GM19099 (cell line): ENCODE results near the gene EVL.

Experiments used
- POLR2A ChIP-seq: IDR thresholded peaks from 3 replicates; pipeline ENCODE4 v1.6.1; 2011; ENCODE audit warnings: low read depth; ENCODE audit not compliant: insufficient read length; ENCODE audit errors: extremely low read depth

Gene EVL

DNA sequence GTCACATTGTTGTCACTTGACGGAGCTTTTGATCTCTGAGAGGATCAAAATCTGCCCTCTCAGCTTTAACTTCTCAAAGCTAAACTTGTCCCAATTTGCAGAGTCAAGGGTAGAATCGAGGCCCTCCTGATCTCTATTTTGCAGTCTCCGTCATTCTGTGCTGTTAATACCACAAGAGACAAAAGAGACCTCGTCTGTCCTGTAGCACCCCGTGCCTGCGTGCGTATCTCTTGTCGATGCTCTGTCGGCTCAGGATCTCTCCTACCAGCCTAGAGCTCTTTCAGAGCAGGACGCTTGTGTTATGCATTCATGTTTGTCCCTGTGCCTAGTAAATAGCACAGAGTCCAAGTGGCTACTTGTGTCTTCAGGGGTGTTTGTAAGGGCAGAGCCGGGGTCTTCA, 5.1 kb downstream of the EVL start:
- no peak for TF ChIP-seq POLR2A

DNA sequence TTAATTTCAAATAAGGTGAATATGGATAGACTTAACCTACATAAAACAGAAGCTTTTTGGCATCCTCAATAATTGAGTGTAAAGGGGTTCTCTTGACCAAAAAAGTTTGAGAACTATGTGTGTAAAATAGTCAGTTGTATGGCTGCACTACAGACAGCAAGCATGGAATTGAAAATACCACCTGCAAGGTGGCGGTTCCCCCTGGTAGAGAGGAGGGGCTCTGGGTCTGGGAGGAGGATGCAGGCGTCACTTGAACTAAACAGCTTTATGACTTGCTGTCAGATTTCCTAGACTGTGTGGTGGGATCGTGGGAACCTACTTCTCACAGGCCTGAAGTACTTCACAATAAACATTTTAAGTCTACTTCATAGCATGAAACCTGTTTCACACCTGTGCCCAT, 6.3 kb downstream of the EVL start:
- TF ChIP-seq POLR2A: no peak

DNA sequence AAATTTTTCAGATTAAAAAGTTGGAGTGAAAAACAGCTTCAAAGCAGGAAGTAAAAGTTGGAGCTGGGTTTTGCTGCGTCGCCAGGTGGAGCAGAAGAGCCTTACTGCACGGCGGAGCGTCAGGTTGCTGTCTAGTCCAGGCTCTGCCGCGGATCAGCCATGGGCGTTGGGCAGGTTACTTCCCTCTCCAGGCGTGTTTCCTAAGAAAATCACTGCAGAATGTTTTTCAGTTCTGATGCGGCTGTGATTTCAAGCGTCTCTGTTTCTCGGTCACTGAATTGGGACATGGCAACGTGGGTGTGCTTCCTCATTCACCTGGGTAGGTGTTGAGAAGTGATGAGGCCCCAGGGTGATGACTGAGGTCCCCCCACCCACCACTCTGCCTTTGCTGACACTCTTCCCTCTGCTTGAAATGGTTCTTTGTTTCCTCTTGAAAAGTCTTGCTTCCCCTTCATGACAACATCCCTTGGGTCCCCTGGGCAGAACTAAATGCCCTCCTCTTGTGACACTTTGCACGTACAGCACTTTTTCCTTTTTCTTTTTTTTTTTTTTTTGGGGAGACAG, 7.6 kb downstream of the EVL start:
- no peak for TF ChIP-seq POLR2A

DNA sequence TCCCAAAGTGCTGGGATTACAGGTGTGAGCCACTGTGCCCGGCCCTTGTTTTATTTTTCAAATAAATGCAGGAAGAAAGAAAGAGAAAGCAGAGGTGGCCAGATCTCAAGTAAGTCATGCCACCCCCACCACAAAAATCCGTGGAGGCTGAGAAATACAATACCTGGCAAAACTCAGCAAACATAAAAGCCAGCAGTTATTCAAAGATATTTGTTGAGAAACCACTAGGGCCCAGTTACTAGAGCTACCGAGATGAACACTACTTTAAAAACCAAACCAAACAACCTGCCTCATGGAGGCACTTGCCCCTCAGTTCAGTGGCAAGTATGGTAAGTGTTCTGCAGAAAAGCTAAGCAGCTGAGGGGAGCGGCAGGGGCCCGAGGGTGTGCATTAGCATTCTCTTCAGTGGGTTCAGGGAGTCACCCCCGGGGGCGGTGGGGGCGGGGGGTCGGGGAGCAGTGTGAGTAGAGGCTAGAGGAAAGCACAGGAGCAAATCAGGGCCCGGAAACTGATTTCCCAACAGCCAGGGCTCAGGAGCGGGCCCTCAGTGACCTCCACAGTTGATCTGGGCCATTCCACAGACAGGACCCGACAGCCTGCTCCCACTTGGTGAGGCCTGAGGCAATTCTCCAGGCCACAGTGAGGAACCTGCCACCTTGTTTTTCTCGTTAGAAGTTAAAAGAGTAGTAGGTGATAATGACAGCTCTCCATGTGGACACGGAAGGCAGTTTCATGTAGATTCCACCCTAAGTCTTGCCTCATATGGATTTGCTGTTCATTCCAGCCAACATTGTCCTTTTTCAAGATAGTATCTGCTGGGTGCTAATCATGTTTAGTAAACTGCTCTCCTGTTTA, 8.6 kb downstream of the EVL start:
- TF ChIP-seq POLR2A: no peak

DNA sequence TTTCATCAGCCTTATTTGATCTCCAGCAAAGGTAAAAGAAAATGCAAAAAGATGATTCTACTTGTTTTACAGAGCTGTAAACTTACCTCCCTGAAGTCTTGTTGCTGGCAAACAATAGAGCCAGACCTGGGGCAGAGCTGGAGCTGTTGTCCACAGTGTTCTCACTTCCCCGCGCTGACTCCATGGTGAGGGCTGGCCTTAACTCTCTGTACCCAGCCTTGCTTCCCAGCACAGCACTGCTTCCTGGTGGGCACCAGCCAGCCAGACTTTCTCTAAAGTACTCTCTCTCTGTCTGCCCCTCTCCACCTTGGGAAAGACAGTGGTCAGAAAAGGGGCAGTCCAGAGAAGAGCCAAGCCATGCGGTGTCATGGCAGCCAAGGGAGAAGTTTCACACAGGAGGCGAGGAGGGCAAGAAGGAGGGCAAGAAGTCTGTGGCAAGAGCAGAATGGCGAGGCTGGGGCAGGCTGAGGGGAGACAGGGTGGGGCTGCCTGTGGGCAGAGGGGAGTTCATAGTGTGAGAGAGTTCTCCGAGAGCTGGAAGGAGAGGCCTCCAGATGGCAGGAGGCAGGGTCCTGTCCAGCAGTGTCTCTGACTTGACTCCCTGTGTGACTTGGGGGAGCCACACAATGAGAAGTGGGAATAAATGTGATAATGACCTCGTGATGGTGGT, 9.3 kb downstream of the EVL start:
- TF ChIP-seq POLR2A: no peak

DNA sequence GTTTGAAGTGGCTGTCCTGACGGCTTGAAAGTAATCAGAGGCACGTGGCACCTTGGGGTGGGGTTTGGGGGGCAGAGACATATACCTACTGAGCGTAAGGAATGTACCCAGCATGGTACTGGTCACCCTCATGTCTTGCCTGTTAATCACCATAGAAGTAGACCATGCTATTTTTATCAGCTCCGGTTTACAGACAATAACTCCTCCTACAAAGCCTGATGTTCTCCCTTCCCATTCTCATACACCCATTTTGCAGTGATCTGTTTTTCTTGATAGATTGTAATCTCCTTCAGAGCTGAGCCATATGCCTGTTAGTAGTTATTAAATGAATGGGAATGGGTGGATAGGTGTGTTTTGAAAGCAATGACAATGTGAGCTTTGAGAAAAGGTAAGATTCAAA, 10.5 kb downstream of the EVL start:
- TF ChIP-seq POLR2A: no peak

DNA sequence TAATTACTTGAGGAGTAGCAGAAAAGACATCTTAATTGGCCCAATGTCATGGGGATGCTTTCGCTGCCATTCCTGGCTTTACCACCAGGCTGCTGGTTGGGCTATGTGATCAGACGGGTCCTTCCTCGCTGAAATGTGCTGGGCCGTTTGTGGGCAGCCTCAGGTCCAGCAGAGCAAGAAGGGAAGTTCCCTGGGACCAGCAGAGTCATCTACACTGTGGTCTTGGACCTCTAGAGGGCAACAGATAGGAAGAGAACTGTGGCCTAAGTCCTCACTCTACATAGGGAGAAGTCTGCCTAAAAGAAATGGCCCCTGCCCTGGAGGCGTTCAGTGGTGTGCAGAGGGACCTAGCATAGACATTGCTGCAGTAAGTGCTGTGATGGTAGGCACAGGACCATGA, 10.9 kb downstream of the EVL start:
- no peak for TF ChIP-seq POLR2A

DNA sequence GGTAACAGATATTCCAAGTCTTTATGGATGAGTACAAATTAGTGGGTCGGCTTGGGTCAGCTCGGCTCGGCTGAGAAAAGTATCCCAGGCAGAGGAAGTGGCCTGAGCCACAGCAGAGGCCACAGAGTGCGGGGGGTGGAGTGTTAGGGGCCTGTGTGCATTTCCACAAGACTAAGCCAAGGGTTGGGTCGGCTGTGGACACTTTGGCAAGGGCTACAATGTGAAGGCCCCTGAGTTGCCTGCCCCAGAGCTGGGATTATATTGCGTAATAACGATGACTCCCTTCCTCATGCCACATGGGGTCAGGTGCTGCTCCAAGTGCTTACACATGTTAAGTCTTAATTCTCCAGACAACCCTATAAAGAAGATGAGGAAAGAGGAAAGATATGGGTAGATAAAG, 11.4 kb downstream of the EVL start:
- TF ChIP-seq POLR2A: no peak

DNA sequence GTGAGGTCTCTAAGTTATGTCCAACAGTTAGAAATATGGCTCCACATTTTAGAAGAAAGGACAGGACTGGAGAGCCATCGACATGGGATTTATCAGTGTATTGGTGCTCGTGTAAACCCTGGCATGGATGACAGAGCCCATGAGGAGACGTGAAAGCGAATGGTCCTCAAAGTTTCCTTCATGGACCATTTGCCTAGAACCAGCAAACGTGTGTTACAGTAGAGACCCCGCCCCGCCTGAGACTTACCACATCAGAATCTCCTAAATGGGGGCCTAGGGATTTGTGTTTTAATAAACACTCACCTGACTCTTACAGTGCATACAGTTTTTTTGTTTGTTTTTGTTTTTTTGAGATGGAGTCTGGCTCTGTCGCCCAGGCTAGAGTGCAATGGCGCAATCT, 12.2 kb downstream of the EVL start:
- TF ChIP-seq POLR2A: no peak

DNA sequence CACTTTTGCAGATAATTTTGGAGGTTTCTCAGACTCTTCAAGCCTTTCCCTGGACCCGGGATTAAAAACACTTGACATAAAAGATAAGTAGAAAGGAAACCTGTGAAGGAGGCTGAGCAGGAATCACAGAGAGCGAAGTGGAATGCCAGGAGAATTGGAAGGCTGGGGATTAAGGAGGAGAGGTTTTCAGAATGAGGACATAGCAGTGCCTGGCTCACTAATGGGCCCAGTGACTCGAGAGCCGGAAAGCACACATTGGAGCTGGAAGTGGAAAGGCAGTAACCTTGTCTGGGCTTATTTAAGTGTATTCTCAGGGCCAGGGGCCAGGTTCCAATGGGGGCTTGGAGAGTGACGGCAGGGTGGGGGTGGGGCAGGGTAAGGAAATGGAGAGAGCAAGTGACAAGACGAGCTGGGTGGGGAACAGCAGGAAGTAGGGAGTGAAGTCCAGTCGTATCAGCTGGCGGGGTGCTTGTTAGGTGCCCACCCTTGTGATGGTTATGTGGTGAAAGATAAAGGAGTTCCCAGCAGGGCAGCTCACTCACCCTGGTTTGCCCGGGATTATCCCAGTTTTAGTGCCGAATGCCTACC, 13.1 kb downstream of the EVL start:
- TF ChIP-seq POLR2A: no peak

DNA sequence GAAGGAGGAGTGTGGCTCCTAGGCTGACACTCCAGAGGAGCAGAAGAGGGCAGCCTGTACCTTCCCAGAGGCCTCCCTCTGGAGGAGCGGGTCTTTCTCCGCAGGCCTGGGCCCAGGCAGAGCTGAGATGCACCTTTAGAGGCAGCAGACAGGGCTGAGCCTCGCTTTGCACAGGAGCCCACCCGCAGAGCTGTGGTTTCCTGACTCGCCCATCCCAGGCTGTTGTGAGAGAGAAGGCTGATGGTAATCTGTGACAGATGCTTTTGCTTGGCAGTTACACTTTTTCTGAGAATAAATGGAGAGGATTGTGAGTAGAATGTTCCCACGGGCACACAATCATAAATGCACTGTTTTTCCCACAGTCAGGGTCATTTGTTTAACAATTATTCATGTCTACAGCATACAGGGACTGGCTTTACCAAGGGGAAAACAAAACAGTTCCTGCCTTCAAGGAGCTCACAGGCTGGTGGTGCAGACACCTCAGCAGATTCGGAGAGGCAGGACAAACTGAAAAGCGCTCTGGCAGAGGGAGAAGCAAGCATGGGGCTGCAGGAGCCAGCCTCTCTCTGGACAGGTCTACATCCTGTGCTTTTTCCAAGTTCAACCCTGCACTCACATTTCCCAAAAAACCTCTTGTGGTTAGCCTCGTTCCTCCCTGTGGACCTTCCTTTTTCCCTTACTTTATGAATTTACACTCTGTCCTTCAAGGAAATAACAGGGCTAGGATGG, 13.9 kb downstream of the EVL start:
- no peak for TF ChIP-seq POLR2A

DNA sequence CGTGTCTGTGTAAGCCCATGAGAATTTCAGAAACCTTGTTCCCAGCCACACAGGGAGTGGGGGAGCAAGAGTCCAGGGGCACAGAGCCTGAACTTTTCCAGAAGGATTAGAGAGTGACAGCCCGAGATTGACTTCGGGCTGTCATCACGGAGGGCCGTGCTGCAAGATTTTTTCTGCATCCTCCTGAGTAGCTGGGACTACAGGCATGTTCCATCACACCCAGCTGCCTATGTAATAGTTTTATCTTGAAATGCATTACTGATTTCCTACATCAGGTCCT, 14.4 kb downstream of the EVL start:
- no peak for TF ChIP-seq POLR2A

DNA sequence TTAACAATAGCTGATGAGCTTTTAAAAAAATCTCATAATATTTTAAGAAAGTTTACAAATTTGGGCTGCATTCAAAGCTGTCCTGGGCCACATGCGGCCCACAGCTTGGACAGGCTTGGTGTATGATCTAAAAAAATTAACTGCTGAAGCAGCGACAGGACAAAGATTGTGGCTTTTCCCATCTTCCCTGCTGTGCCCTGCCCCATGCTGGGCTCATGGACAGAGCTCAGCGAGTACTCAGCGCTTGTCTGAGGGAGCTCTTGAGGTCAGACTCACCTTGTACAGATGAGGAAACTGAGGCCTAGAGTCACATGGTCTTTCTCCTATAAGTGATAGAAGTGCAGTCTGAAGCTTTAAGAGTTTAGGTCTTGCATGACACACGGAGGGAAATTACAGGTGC, 15.0 kb downstream of the EVL start:
- no peak for TF ChIP-seq POLR2A

DNA sequence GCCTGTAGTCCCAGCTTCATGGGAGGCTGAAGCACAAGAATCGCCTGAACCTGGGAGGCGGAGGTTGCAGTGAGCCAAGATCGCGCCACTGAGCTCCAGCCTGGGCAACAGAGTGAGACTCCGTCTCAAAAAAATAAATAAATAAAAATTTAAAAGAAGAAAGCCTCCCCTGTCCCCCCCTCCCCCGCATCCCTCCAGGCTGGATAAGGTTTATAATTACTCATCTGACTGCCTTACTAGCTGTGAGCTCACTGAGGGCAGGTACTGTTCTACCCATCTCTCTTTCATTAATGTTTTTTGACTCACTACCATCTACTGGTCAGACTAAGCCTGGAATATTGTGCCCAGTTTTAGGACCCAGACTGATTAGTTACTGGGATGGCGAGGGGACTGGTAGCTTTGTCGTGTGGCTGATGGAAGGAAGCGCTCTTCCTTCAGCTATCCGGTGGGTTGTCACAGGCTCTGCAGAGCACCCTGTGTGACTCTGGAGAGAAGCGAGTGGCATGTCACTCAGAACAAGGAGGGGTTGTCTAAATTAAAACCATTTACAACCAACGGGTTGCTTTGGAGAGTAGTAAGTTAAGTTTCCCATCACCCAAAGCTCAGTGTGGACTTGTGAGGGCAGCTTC, 16.9 kb downstream of the EVL start:
- TF ChIP-seq POLR2A: no peak

DNA sequence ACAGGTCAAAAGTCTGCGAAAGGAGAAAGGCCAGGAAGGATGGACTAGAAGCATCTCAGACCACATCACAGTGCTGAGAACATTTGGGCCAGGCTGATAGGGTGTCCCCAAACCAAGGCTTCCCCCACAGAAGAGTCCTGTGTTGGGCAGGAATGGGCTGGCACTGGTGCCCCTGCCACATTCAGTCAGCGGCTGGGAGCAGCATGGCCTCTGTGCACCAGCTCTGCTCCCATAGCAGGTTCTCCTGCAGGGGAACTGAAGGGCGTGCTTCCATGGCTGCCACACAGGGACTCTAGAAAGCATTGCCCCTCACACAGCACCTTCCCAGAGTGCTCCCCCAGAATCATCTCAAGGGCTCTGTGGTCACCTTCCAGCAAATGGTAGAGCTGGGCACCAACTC, 17.5 kb downstream of the EVL start:
- TF ChIP-seq POLR2A: no peak

DNA sequence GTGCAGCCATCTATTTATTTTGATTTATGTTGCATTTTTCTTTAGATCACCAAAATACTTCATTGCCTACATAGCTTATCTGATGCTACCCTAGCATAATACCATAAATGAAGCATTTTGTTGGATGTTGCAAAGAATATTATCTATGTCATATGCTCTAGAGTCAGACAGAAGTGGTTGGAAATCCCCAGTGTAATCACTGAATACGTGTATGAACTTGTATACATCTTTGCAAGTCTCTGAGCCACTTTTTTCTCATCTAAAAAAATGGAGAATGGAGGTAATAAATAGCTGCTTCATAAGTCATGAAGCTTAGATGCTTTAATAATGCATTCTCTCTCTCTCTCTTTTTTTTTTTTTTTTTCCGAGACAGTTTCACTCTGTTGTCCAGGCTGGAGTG, 18.5 kb downstream of the EVL start:
- TF ChIP-seq POLR2A: no peak

DNA sequence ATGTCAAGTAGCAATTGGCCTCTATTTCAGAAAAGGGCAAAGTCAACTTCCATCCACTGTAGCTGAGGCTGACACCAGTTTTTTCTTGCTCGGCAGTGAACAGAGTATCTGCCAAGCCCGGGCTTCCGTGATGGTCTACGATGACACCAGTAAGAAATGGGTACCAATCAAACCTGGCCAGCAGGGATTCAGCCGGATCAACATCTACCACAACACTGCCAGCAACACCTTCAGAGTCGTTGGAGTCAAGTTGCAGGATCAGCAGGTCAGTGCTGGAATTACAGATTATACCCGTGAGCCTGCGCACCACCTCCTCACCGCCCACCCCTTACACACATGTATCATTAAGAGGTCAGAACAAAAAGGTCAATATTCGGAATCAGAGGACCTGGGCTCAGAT, 19.4 kb downstream of the EVL start:
- no peak for TF ChIP-seq POLR2A
